22Rv1 (cell line): ENCODE data around the gene C8A.

Experiments
- H3K27ac ChIP-seq: fragments of 450-650 bp; 2 replicates; pipeline ENCODE4 v1.5.1; 2017
- CTCF ChIP-seq: fragments of 450-650 bp; IDR thresholded peaks from 2 replicates; pipeline ENCODE4 v1.5.1; 2017; ENCODE audit warnings: mild to moderate bottlenecking
- ZFX ChIP-seq: fragments of 450-650 bp; IDR thresholded peaks from 2 replicates; pipeline ENCODE4 v1.6.1; 2017; ENCODE audit warnings: antibody characterized with exemption, borderline replicate concordance

The C8A gene

GRCh38 chr1:56901716-56902115, 47.1 kb downstream of the C8A start:
- no peak for TF ChIP-seq ZFX
- TF ChIP-seq CTCF = no peak
- no peak overlapping the region for H3K27ac ChIP-seq

DNA sequence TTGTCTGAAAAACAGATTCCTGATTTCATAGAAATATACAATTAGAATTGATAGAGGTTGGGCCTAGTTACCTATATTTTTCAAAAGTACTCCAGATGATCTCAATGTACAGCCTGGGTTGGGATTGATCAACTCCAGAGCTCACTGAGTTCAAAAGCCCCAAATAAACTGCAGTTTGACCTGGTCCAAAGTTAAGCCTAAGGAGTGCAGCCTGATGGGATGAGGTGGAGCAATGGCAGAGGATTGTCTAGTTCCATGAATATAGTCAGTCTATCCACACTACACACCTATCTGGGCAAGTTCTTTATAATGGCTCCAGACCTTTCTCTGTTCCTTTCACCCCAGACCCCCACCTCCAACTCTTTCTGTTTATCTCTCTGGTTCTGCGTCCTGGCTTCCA, 49.2 kb downstream of the C8A start:
- no peak for TF ChIP-seq CTCF
- no peak for TF ChIP-seq ZFX
- no peak overlapping the region for H3K27ac ChIP-seq

DNA sequence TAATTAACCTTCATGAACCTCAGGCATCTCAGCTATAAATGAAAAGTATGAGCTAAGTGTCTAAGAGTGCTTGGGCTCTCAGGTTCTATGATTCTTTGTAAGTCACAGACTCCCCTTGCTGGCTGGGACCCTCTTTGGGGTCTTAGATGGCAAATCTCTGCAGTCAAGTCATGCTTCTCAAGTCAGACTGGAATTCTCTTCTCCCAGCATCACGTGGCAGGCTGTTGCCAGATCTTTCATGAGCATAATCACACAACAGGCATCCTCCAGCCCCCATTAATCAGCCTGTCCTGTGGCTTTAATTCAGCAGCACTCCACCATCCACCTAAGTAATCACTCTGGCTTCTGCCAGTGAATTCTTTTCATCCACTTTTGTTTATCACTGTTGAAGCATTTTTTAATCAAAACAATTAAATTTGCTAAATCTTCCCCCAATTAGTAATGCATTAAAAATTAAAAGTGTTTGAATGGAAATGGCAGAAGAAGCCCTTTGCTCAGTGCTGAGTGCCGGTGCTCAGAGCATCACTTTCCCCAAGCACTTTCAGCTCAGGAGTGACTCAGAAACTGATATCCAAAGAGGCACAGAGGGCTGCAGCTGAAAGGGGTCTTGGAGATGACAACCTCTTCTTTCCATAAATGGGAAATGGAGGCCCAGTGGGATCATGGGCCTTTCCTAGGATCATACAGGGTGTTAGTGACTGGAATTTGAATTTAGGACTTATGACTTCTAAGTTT, 50.2 kb downstream of the C8A start:
- TF ChIP-seq CTCF (no peak), ZFX (no peak)
- H3K27ac ChIP-seq = no peak overlapping the region

DNA sequence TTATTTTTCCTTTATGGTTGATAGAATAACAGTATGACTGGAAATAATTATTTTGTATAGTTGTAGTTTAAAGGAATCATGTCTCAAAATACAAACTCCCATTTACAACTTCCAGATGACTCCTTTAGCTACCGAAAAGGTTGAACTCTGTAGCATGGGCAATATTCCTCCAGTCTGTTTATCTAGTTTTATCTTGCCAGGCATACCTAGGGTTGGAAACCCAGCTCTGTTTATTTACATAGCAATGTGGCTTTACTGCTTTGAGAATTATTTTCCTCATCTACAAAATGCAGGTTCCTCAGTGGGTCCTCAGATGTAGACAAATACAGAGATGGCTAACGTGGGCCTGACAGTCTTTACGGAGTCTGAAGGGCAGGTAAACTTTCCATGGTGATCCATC, 51.1 kb downstream of the C8A start:
- H3K27ac ChIP-seq = no peak overlapping the region
- TF ChIP-seq ZFX = no peak
- TF ChIP-seq CTCF = no peak

DNA sequence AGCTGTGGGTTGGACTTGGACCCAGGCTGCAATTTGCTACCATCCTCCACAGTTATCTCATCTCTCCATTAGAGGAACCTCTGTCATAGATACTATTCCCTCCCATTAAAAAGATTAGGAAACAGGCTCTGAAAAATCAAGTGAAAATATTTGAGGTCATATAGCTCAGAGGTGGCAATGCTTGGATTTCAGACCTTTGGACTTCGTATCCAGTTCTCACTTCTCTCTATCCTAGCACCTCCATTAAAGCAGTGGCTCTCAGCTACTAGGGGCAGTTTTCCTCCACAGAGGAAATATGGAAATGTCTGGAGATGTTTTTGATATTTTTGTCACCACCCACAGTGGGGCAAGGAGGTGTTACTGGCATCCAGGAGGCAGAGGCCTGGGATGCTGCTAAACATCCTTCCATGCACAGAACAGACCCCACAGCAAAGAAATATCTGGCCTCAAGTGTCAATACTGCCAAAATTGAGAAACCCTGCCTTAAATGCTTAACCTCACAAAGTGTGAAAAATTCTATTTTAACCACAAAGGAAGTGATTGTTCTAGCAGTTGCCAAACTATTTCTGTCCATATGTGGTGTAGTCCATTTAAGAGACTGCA, 54.1 kb downstream of the C8A start:
- H3K27ac ChIP-seq = no peak overlapping the region
- TF ChIP-seq CTCF (no peak), ZFX (no peak)

DNA sequence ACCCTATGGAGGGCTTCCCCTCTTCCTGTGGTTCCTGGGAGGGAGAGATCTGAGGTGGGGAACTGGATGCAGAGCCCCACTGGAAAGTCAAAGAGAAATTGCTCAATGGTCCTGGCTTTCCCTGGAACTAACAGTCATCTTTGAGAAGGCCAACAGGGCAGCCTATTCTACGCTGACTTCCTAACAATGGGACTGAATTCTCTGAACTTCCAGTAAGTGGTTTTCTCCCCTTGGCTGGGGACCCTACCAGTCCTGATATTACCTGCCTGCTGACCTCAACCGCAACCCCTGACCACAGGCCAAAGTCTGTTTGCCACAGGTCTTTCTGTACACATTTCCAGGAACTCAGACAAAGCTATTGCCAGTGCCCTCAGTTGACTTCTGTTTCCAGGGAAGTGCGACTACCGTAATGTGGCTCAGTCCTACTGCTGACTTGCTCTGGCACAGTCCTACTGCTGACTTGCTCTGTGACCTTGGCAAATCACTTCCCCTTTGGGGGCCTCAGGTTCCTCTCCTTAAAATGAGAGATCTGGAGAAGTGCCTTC, 55.9 kb downstream of the C8A start:
- TF ChIP-seq CTCF (no peak), ZFX (no peak)
- no peak overlapping the region for H3K27ac ChIP-seq
